ENCODE measurements around the gene MMP2. TPM values are rescaled to one million over a fixed set of nuclear protein-coding genes. Genes with fewer than 3 reads are reported as not detected.
A peak's percentile ranks its signal among the peaks of the same experiment; 100 is the strongest.

The MMP2 gene
- total RNA-seq, 3 donors from 2014 or later, result 30.1 to 193 (median 153) TPM

GRCh38 chr16:55462241-55462640 is 16.8 kb upstream of the MMP2 start:
- no peaks in the 10 kb centered on the region for H3K36me3 ChIP-seq (ENCODE audit: low read depth)
- no peak for DNase-seq
- no peaks in the 10 kb centered on the region for H3K4me1 ChIP-seq (ENCODE audit: low read depth)
- intact Hi-C loops (cut with DNase I, micrococcal nuclease), result loop anchor here (10.0 kb wide), 2 partner anchors 83 to 383 kb away; no protein-coding TSS in a partner anchor
- ATAC-seq, result no peak
- no peak overlapping the region for H3K4me3 ChIP-seq
- no peak for TF ChIP-seq CTCF (IDR thresholded peaks at IDR 0.05)
- H3K9me3 ChIP-seq, result no peaks in the 10 kb centered on the region

DNA sequence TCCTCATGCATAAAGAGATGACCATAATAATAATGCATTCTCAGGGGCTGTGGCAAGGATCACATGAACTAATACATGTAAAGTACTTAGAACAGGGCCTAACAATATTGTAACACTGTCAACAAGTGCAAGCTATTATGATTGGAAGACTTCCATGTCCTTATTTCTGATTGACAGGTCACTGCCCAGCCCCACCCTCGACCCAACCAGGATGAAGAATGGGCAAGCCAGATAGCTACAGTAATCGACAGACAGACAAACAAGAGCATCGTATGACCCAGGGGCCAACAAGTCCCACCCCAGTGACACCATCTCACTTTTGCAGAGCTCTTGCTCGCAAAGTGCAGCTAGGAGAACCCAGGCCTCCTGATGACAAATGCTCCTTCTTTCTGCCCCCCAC is 14.6 kb upstream of the MMP2 start:
- no peak for DNase-seq
- Histone ChIP-seq H3K4me3 (no peak overlapping the region), H3K36me3 (ENCODE audit: low read depth) (no peaks in the 10 kb centered on the region), H3K9me3 (no peaks in the 10 kb centered on the region), H3K4me1 (ENCODE audit: low read depth) (no peaks in the 10 kb centered on the region)
- no peak for TF ChIP-seq CTCF (IDR thresholded peaks at IDR 0.05)
- intact Hi-C loops (cut with DNase I, micrococcal nuclease), result loop anchor here (2.0 to 10.0 kb wide), 3 partner anchors 80 to 380 kb away; no protein-coding TSS in a partner anchor
- no peak for ATAC-seq

GRCh38 chr16:55465077-55465896 is 13.7 kb upstream of the MMP2 start:
- intact Hi-C loops (cut with DNase I, micrococcal nuclease), result loop anchor here (2.0 to 10.0 kb wide), 5 partner anchors 80 to 380 kb away; no protein-coding TSS in a partner anchor
- peak; percentile 95 for TF ChIP-seq CTCF (IDR thresholded peaks at IDR 0.05)

DNA sequence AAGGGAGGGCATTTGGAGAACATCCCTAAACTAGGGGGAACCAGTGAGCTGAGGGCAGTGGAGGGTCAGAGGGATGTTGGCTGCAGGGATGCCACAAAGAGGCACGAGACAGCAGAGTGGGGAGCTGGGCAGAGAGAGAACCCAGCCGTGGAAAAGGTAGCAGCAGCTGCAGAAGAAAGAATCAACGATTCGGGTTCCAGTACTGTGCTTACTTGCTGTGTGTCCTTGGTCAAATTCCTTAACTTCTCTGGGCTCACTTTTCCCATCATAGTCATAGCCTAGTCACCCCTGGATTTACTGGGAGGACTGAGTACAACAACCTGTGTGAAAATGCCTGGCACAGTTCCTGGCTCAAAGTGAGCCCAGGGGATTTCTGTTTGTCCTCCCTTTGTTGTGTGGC is 12.8 kb upstream of the MMP2 start:
- H3K36me3 ChIP-seq (ENCODE audit: low read depth), result no peaks in the 10 kb centered on the region
- H3K4me3 ChIP-seq, result no peak overlapping the region
- no peak for TF ChIP-seq CTCF (IDR thresholded peaks at IDR 0.05)
- no peaks in the 10 kb centered on the region for H3K9me3 ChIP-seq
- H3K4me1 ChIP-seq (ENCODE audit: low read depth), result no peaks in the 10 kb centered on the region
- intact Hi-C loops (cut with DNase I, micrococcal nuclease), result loop anchor here (5.0 to 10.0 kb wide), 4 partner anchors 79 to 379 kb away; no protein-coding TSS in a partner anchor
- DNase-seq, result no peak
- ATAC-seq, result no peak

More at GRCh38 chr16:55465077-55465896, 13.7 kb upstream of the MMP2 start:
- no peak overlapping the region for H3K4me3 ChIP-seq
- no peaks in the 10 kb centered on the region for H3K9me3 ChIP-seq
- no peaks in the 10 kb centered on the region for H3K36me3 ChIP-seq (ENCODE audit: low read depth)
- no peaks in the 10 kb centered on the region for H3K4me1 ChIP-seq (ENCODE audit: low read depth)
- ATAC-seq (peak; percentile 97), DNase-seq (peak; percentile 84 to 96 (median 90))

GRCh38 chr16:55467898-55468297 is 11.1 kb upstream of the MMP2 start:
- ATAC-seq (no peak), DNase-seq (no peak)
- no peak for TF ChIP-seq CTCF (IDR thresholded peaks at IDR 0.05)
- Histone ChIP-seq H3K4me3 (no peak overlapping the region), H3K36me3 (ENCODE audit: low read depth) (no peaks in the 10 kb centered on the region), H3K9me3 (no peaks in the 10 kb centered on the region), H3K4me1 (ENCODE audit: low read depth) (no peaks in the 10 kb centered on the region)
- intact Hi-C loops (cut with DNase I, micrococcal nuclease), result loop anchor here (5.0 to 10.0 kb wide), 4 partner anchors 77 to 377 kb away; no protein-coding TSS in a partner anchor
